SU-DHL-6 (cell line): ENCODE data around the gene ACSS2.

Source experiments
- EZH2phosphoT487 ChIP-seq: fragments of 200-600 bp; sonication (generic), shearing (Covaris generic); conservative IDR thresholded peaks from 2 replicates; pipeline ENCODE4 v1.6.1; 2018; ENCODE audit warnings: mild to moderate bottlenecking, antibody characterized with exemption, low read length, moderate library complexity, mixed read lengths
- TF ChIP-seq, protein P1 (sequence below): fragments of 200-600 bp; sonication (generic); IDR thresholded peaks from one replicate; pipeline ENCODE4 v1.5.1; 2017; ENCODE audit warnings: antibody characterized with exemption, mild to moderate bottlenecking, low read length, moderate library complexity; ENCODE audit not compliant: insufficient read depth, poor library complexity, severe bottlenecking

DNA sequence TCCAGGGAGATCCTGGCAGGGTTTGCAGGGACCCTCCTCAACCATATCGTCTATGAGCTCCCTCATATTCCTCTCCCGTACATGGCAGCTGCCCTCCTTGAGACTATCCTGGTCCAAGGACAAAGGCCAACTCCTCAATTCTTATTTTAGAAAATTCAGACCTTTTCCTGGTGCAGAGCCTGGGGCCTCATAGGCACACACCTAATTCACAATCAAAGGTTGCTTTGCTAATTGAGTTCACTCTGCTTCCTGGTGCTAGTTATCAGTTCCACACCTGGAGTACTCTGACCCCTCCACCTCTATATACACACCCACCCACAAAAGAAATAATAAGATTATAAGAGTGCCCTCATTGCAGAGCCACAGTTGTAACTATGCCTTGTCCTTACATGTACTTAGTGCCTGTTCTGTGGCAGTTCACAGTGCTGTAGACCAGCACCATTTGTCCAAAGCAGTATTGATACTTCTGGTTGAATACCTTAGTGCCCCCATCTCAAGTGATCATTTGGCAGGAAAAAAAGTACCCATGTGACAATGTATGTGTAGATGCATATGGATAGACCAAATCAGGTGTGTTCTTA is 40.5 kb downstream of the ACSS2 start:
- TF ChIP-seq, protein P1, sequence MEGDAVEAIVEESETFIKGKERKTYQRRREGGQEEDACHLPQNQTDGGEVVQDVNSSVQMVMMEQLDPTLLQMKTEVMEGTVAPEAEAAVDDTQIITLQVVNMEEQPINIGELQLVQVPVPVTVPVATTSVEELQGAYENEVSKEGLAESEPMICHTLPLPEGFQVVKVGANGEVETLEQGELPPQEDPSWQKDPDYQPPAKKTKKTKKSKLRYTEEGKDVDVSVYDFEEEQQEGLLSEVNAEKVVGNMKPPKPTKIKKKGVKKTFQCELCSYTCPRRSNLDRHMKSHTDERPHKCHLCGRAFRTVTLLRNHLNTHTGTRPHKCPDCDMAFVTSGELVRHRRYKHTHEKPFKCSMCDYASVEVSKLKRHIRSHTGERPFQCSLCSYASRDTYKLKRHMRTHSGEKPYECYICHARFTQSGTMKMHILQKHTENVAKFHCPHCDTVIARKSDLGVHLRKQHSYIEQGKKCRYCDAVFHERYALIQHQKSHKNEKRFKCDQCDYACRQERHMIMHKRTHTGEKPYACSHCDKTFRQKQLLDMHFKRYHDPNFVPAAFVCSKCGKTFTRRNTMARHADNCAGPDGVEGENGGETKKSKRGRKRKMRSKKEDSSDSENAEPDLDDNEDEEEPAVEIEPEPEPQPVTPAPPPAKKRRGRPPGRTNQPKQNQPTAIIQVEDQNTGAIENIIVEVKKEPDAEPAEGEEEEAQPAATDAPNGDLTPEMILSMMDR = no peak
- no peak for TF ChIP-seq EZH2phosphoT487
